Heart right ventricle (tissue), 16 donors: ENCODE measurements around the gene CCDC185. TPM values are rescaled to one million over a fixed set of nuclear protein-coding genes. Genes with fewer than 3 reads are reported as not detected.

Source experiments
- ATAC-seq, 8 donors: fragments of 200-7000 bp; cut with Tn5 transposase; one replicate each; pipeline ENCODE4 v1.9.1; 2020; ENCODE audit warnings: mild to moderate bottlenecking in 8 of 8, moderate library complexity in 8 of 8, moderate number of reproducible peaks in 1 of 8
- DNase-seq, 2 donors: peaks; one replicate each; pipeline ENCODE4 v3.0.0-alpha.2; 2020
- H3K27ac ChIP-seq, 10 donors: fragments of 200-600 bp; sonication (generic) in 2 of 10; one replicate each; pipeline versions ENCODE4 v1.5.0 to v1.8.0; 2020 to 2022; ENCODE audit warnings: mild to moderate bottlenecking in 3 of 10
- H3K27me3 ChIP-seq, 7 donors: fragments of 200-600 bp; one replicate each; pipeline ENCODE4 v1.8.0; 2021 to 2022; ENCODE audit warnings: mild to moderate bottlenecking in 2 of 7
- H3K36me3 ChIP-seq, 9 donors: fragments of 200-600 bp; sonication (generic) in 1 of 9; one replicate each; pipeline versions ENCODE4 v1.5.0 to v1.8.0; 2020 to 2022; ENCODE audit warnings: mild to moderate bottlenecking in 2 of 9
- H3K4me1 ChIP-seq, 9 donors: fragments of 200-600 bp; sonication (generic) in 1 of 9; one replicate each; pipeline versions ENCODE4 v1.5.0 to v1.8.0; 2020 to 2022; ENCODE audit warnings: mild to moderate bottlenecking in 4 of 9
- H3K4me3 ChIP-seq, 10 donors: fragments of 200-600 bp; sonication (generic) in 2 of 10; one replicate each; pipeline versions ENCODE4 v1.5.0 to v1.8.0; 2020 to 2022; ENCODE audit warnings: mild to moderate bottlenecking in 7 of 10, moderate library complexity in 2 of 10
- H3K9me3 ChIP-seq, 11 donors: fragments of 200-600 bp in 10 of 11; sonication (generic) in 2 of 11; one replicate each; pipeline versions ENCODE4 v1.5.0 to v1.8.0; 2013 to 2022; ENCODE audit warnings: mild to moderate bottlenecking in 2 of 11, control low read depth in 1 of 11, moderate library complexity in 1 of 11
- CTCF ChIP-seq, 9 donors: fragments of 200-600 bp; sonication (generic) in 2 of 9; IDR thresholded peaks; one replicate each; pipeline versions ENCODE4 v1.5.0 to v1.8.0; 2021 to 2022; ENCODE audit warnings: antibody characterized with exemption in 9 of 9, mild to moderate bottlenecking in 5 of 9, moderate library complexity in 1 of 9
- WGBS, 2 donors: extraction: QIAGEN DNeasy Blood & Tissue Kit; methylation state at CpG; one replicate each; pipeline ENCODE4 v1.1.7; 2013; ENCODE audit warnings: inconsistent platforms in 1 of 2; 5-methylcytosine and 5-hydroxymethylcytosine counted together
- intact Hi-C, 10 donors: fragments of 100-400 bp; cut with DNase I; formaldehyde crosslinking; loops; one replicate each; pipeline versions ENCODE4 v1.11.1 to v1.14.2; 2022
- long read RNA-seq, 3 donors: library from polyadenylated mRNA; unstranded; transcript quantifications; one replicate each; pipeline ENCODE4 v2.0.0, GENCODE V29; 2020 to 2021
- polyA plus RNA-seq, 2 donors: library from polyadenylated mRNA; stranded (reverse); fragments of 200-250 nt; gene quantifications; one replicate each; pipeline ENCODE4 v1.2.3, GENCODE V29; 2013
- total RNA-seq, 10 donors: library from RNA; stranded (reverse); fragmentation: NEBNext Ultra II Directional in 3 of 10; extraction: Animal tissue kit (Norgen Biotek cat#: 25700) in 3 of 10; gene quantifications; one replicate each; pipeline versions ENCODE4 v1.2.1 to v1.2.4, GENCODE V29; 2021 to 2023
- donor health status: Arrhythmogenic right ventricular cardiomyopathy.
- donor health status: ischemic (EF 13 %, LVEDD 7.1; RV severe dilation, severe dysfunction).
- donor health status: healthy with polysubstance abuse.
- donor health status: DM: no; HTN: yes; CAD: no.
- donor health status: DM: no; HTN: no; CAD: no.
- donor health status: ischemic (EF 25% LVEDD 6.9; RV normal size, moderate dysfunction).
- donor health status: ischemic (EF 25% LVEDD 5.7; RV mildly dilated, moderate dysfunction).
- donor health status: healthy.
- donor health status: DM: yes; HTN: yes; CAD: no.
- donor health status: Ischemic cardiomyopathy.
- donor health status: ischemic (EF 35%, LVEDD 5.7; RV mildly dilated, moderate dysfunction).
- donor health status: nonischemic (EF 11% LVEDD 7.7; RV severe dilation, severe dysfunction).
- donor health status: DM: yes; HTN: yes; CAD: no.
- donor health status: PGD.
- donor health status: ischemic (EF 29% LVEDD 5.4; RV normal size, mild dysfunction).
- donor health status: nonischemic (EF 23%, LVEDD 6.1; RV moderate dilation, normal function).

Gene CCDC185
- total RNA-seq (not detected), polyA plus RNA-seq (not detected)
- long read RNA-seq, donor 1 = 0 reads
- long read RNA-seq, donor 2 = 0 reads
- long read RNA-seq, donor 3 = 0 reads

GRCh38 chr1:223393275-223394214 is at the start of gene CCDC185:
CCDC185 (plus strand) TSS chr1:223393415; CDS start chr1:223393476, 61 bp downstream.
- intact Hi-C loops = no loop called here
- peaks cover 0 to 61% (median 43%) of the 10 kb centered on the region in 7 donors for H3K27me3 ChIP-seq
- no peak within 1 kb of the TSS for H3K27ac ChIP-seq
- H3K4me1 ChIP-seq = peaks cover 0 to 7% (median 3%) of the 10 kb centered on the region in 9 donors
- H3K36me3 ChIP-seq = no peaks in the 10 kb centered on the region
- no peak for TF ChIP-seq CTCF (IDR thresholded peaks at IDR 0.05)
- WGBS, 2 donors = 24 to 33% methylated on average over 71 to 73 of the region's 73 CpGs
- ATAC-seq = peak in 5 of 8 donors; percentile 14 to 72 (median 33)
- DNase-seq = no peak
- H3K4me3 ChIP-seq = peak within 1 kb of the TSS; percentile 3 to 45 (median 30)
- H3K9me3 ChIP-seq = no peaks in the 10 kb centered on the region

GRCh38 chr1:223343692-223344091 is 49.5 kb upstream of the CCDC185 start:
- peak in 1 of 2 donors; percentile 64 for DNase-seq
- H3K36me3 ChIP-seq = no peaks in the 10 kb centered on the region
- no peaks in the 10 kb centered on the region for H3K9me3 ChIP-seq
- intact Hi-C loops = loop anchor here in 3 of 10 donors (10.0 kb wide), 3 partner anchors 81 to 209 kb away; partner anchors contain the start of gene TLR5 (in 1 of the 3)
- no peak overlapping the region for H3K4me3 ChIP-seq
- no peaks in the 10 kb centered on the region for H3K27me3 ChIP-seq
- no peak for TF ChIP-seq CTCF (IDR thresholded peaks at IDR 0.05)
- peaks cover 0 to 68% (median 29%) of the 10 kb centered on the region in 9 donors for H3K4me1 ChIP-seq
- peak in 6 of 8 donors; percentile 28 to 81 (median 63) for ATAC-seq
- 11 to 15% methylated on average over 3 of the region's 3 CpGs for WGBS, 2 donors
- peak overlapping the region in 5 of 10 donors; percentile 5 to 82 (median 16) for H3K27ac ChIP-seq

GRCh38 chr1:223344491-223344890 is 48.7 kb upstream of the CCDC185 start:
- Histone ChIP-seq H3K36me3 (no peaks in the 10 kb centered on the region), H3K27ac (peak overlapping the region in 5 of 10 donors; percentile 5 to 82 (median 16)), H3K4me3 (no peak overlapping the region), H3K27me3 (no peaks in the 10 kb centered on the region), H3K9me3 (no peaks in the 10 kb centered on the region), H3K4me1 (peaks cover 0 to 60% (median 26%) of the 10 kb centered on the region in 9 donors)
- 43 to 63% methylated on average over 6 of the region's 6 CpGs for WGBS, 2 donors
- intact Hi-C loops = loop anchor here in 3 of 10 donors (10.0 kb wide), 3 partner anchors 80 to 210 kb away; partner anchors contain the start of gene TLR5 (in 1 of the 3)
- ATAC-seq (peak in 6 of 8 donors; percentile 11 to 62 (median 33)), DNase-seq (no peak)
- no peak for TF ChIP-seq CTCF (IDR thresholded peaks at IDR 0.05)

GRCh38 chr1:223345720-223346119 is 47.5 kb upstream of the CCDC185 start:
- ATAC-seq (no peak), DNase-seq (no peak)
- no peak overlapping the region for H3K4me3 ChIP-seq
- H3K27ac ChIP-seq = no peak overlapping the region
- intact Hi-C loops = loop anchor here in 3 of 10 donors (10.0 kb wide), 3 partner anchors 79 to 211 kb away; partner anchors contain the start of gene TLR5 (in 1 of the 3)
- H3K36me3 ChIP-seq = no peaks in the 10 kb centered on the region
- WGBS, 2 donors = 80 to 83% methylated on average over 4 of the region's 4 CpGs
- H3K27me3 ChIP-seq = no peaks in the 10 kb centered on the region
- no peaks in the 10 kb centered on the region for H3K9me3 ChIP-seq
- H3K4me1 ChIP-seq = peaks cover 0 to 58% (median 20%) of the 10 kb centered on the region in 9 donors
- no peak for TF ChIP-seq CTCF (IDR thresholded peaks at IDR 0.05)
